Common myeloid progenitor, CD34-positive (primary cell): Measurements from ENCODE around the gene QRICH1.

Experiments
- CTCF ChIA-PET: fragments of 350-600 bp; sonication (Branson Sonifier 250); formaldehyde crosslinking; loops from one replicate; lab custom pipeline; 2021; ENCODE audit warnings: antibody characterized with exemption; lab: Charles Lee
- POLR2A ChIA-PET: fragments of 350-600 bp; sonication (Branson Sonifier 250); formaldehyde crosslinking; loops from one replicate; lab custom pipeline; 2021; ENCODE audit warnings: antibody characterized with exemption; lab: Charles Lee
- DNase-seq, 3 donors: peaks; one replicate each; pipeline versions ENCODE4 v3.0.0 to v3.0.0-alpha.2; 2013
- H3K27ac ChIP-seq, 2 experiments: 1 replicate in 1 of 2; 2 replicates in 1 of 2; pipeline ENCODE4 v1.7.0; 2013; ENCODE audit warnings: inconsistent platforms in 2 of 2, low read length in 2 of 2, mild to moderate bottlenecking in 2 of 2, low read depth in 1 of 2, moderate library complexity in 1 of 2; ENCODE audit not compliant: severe bottlenecking in 2 of 2, insufficient read depth in 1 of 2, poor library complexity in 1 of 2
- H3K27me3 ChIP-seq, 5 experiments: replicated peaks in 2 of 5; 1 replicate in 3 of 5; 2 replicates in 2 of 5; pipeline versions ENCODE4 v1.6.1 to v1.7.0; 2013; ENCODE audit warnings: low read length in 4 of 5, mild to moderate bottlenecking in 2 of 5, moderate library complexity in 2 of 5, inconsistent platforms in 1 of 5; ENCODE audit not compliant: insufficient read depth in 5 of 5, control insufficient read depth in 4 of 5
- H3K36me3 ChIP-seq, 4 experiments: 1 replicate in 2 of 4; 2 replicates in 2 of 4; pipeline versions ENCODE4 v1.6.1 to v1.7.0; 2013; ENCODE audit warnings: low read length in 3 of 4, control low read depth in 1 of 4, mild to moderate bottlenecking in 1 of 4; ENCODE audit not compliant: control insufficient read depth in 4 of 4, insufficient read depth in 4 of 4
- H3K4me1 ChIP-seq, 4 experiments: 1 replicate in 3 of 4; 2 replicates in 1 of 4; pipeline versions ENCODE4 v1.6.1 to v1.7.1; 2013; ENCODE audit warnings: low read length in 3 of 4, mild to moderate bottlenecking in 3 of 4, control low read depth in 1 of 4, inconsistent platforms in 1 of 4, moderate library complexity in 1 of 4; ENCODE audit not compliant: control insufficient read depth in 4 of 4, insufficient read depth in 4 of 4; ENCODE audit errors: control extremely low read depth in 1 of 4
- H3K4me3 ChIP-seq, 7 experiments: 1 replicate in 4 of 7; 2 replicates in 3 of 7; pipeline versions ENCODE4 v1.5.1 to v1.7.0; 2013; ENCODE audit warnings: mild to moderate bottlenecking in 7 of 7, low read length in 6 of 7, moderate library complexity in 6 of 7, inconsistent platforms in 2 of 7, low read depth in 2 of 7, control low read depth in 1 of 7; ENCODE audit not compliant: insufficient read depth in 4 of 7, control insufficient read depth in 1 of 7; ENCODE audit errors: extremely low read depth in 1 of 7
- H3K9me3 ChIP-seq, 5 experiments: 1 replicate in 4 of 5; 2 replicates in 1 of 5; pipeline versions ENCODE4 v1.6.1 to v1.7.1; 2013; ENCODE audit warnings: low read length in 4 of 5, mild to moderate bottlenecking in 2 of 5, inconsistent platforms in 1 of 5, low read depth in 1 of 5, moderate library complexity in 1 of 5; ENCODE audit not compliant: control insufficient read depth in 4 of 5, insufficient read depth in 2 of 5; ENCODE audit errors: control extremely low read depth in 1 of 5
- WGBS: methylation state at CpG from one replicate; pipeline ENCODE4 v1.1.5; 2013; ENCODE audit not compliant: insufficient coverage; 5-methylcytosine and 5-hydroxymethylcytosine counted together

QRICH1 gene

GRCh38 chr3:49123687-49124086, 29.8 kb upstream of the QRICH1 start:
- ChIA-PET POLR2A (no interaction called here), CTCF (interaction anchor here (1.2 to 5.1 kb wide), 3 partner anchors 8 to 29 kb away, joined by 4 to 35 read pairs (median 6); partner anchors contain the start of genes LAMB2 and QRICH1)
- no peak for DNase-seq
- Histone ChIP-seq H3K9me3 (no peaks in the 10 kb centered on the region), H3K27ac (no peak overlapping the region), H3K4me3 (no peak overlapping the region), H3K4me1 (peaks cover 2 to 25% (median 21%) of the 10 kb centered on the region in 4 experiments), H3K27me3 (no peaks in the 10 kb centered on the region), H3K36me3 (peaks cover 0 to 31% (median 2%) of the 10 kb centered on the region in 4 experiments)
- WGBS = 98% methylated on average over 17 of the region's 17 CpGs

GRCh38 chr3:49122886-49123545, 29.1 kb upstream of the QRICH1 start:
- Histone ChIP-seq H3K9me3 (no peaks in the 10 kb centered on the region), H3K36me3 (peaks cover 0 to 33% (median 3%) of the 10 kb centered on the region in 4 experiments), H3K27me3 (no peaks in the 10 kb centered on the region), H3K4me3 (no peak overlapping the region), H3K27ac (no peak overlapping the region), H3K4me1 (peaks cover 2 to 26% (median 21%) of the 10 kb centered on the region in 4 experiments)
- DNase-seq = no peak
- POLR2A ChIA-PET = no interaction called here
- 95% methylated on average over 15 of the region's 17 CpGs for WGBS
- CTCF ChIA-PET = interaction anchor here (1.2 to 5.1 kb wide), 3 partner anchors 9 to 29 kb away, joined by 4 to 35 read pairs (median 6); partner anchors contain the start of genes LAMB2 and QRICH1

- no peak for DNase-seq
- WGBS = 95% methylated on average over 7 of the region's 7 CpGs
- peaks cover 3 to 38% (median 8%) of the 10 kb centered on the region in 4 experiments for H3K36me3 ChIP-seq
- H3K27ac ChIP-seq = no peak overlapping the region
- no peak overlapping the region for H3K4me3 ChIP-seq
- CTCF ChIA-PET = interaction anchor here (1.8 to 5.1 kb wide), 2 partner anchors 9 to 28 kb away, joined by 6 to 35 read pairs; partner anchors contain the start of genes LAMB2 and QRICH1
- no peaks in the 10 kb centered on the region for H3K9me3 ChIP-seq
- H3K27me3 ChIP-seq = no peaks in the 10 kb centered on the region
- POLR2A ChIA-PET = no interaction called here
- peaks cover 2 to 26% (median 21%) of the 10 kb centered on the region in 4 experiments for H3K4me1 ChIP-seq
Measured at GRCh38 chr3:49122451-49122850, 28.6 kb upstream of the QRICH1 start.

- whole genome bisulfite sequencing = over 99% methylated on average over 12 of the region's 12 CpGs
- H3K27ac ChIP-seq = peak overlapping the region in 1 of 2 experiments; percentile 94
- peaks cover 6 to 42% (median 13%) of the 10 kb centered on the region in 4 experiments for H3K36me3 ChIP-seq
- CTCF ChIA-PET = interaction anchor here (1.5 to 5.1 kb wide), 3 partner anchors 10 to 35 kb away, joined by 4 to 35 read pairs (median 6); partner anchors contain the start of genes LAMB2 and QRICH1
- no peaks in the 10 kb centered on the region for H3K9me3 ChIP-seq
- no peak overlapping the region for H3K4me3 ChIP-seq
- no peak for DNase-seq
- H3K4me1 ChIP-seq = peaks cover 2 to 26% (median 21%) of the 10 kb centered on the region in 4 experiments
- H3K27me3 ChIP-seq = no peaks in the 10 kb centered on the region
- POLR2A ChIA-PET = no interaction called here
Measured at GRCh38 chr3:49122022-49122421, 28.2 kb upstream of the QRICH1 start.

- Histone ChIP-seq H3K36me3 (peaks cover 9 to 50% (median 20%) of the 10 kb centered on the region in 4 experiments), H3K27ac (peak overlapping the region; percentile 60 to 94), H3K4me1 (peaks cover 2 to 26% (median 21%) of the 10 kb centered on the region in 4 experiments), H3K27me3 (no peaks in the 10 kb centered on the region), H3K9me3 (no peaks in the 10 kb centered on the region), H3K4me3 (peak overlapping the region in 6 of 7 experiments; percentile 54 to 90 (median 88))
- DNase-seq = no peak
- CTCF ChIA-PET = interaction anchor here (0.9 to 5.1 kb wide), 8 partner anchors 11 to 50 kb away, joined by 3 to 35 read pairs (median 4); partner anchors contain the start of genes KLHDC8B, LAMB2 and QRICH1
- WGBS = 89% methylated on average over 17 of the region's 17 CpGs
- POLR2A ChIA-PET = interaction anchor here (0.8 to 1.6 kb wide), 4 partner anchors 11 to 202 kb away, joined by 3 to 8 read pairs (median 6); partner anchors contain the start of genes ARIH2 and QRICH1
Measured at GRCh38 chr3:49121132-49121736, 27.4 kb upstream of the QRICH1 start.

- peaks cover 9 to 57% (median 26%) of the 10 kb centered on the region in 4 experiments for H3K36me3 ChIP-seq
- no peaks in the 10 kb centered on the region for H3K27me3 ChIP-seq
- WGBS = under 1% methylated on average over 67 of the region's 70 CpGs
- ChIA-PET CTCF (interaction anchor here (0.9 to 5.1 kb wide), 9 partner anchors 11 to 51 kb away, joined by 3 to 35 read pairs (median 4); partner anchors contain the start of genes KLHDC8B, LAMB2, QARS1 and QRICH1), POLR2A (interaction anchor here (0.8 to 1.6 kb wide), 4 partner anchors 12 to 202 kb away, joined by 3 to 8 read pairs (median 6); partner anchors contain the start of genes ARIH2 and QRICH1)
- H3K27ac ChIP-seq = peak within 1 kb of the TSS; percentile 76 to 94
- H3K4me3 ChIP-seq = peak within 1 kb of the TSS; percentile 54 to 90 (median 88)
- H3K9me3 ChIP-seq = no peaks in the 10 kb centered on the region
- peak; percentile 97 for DNase-seq
- H3K4me1 ChIP-seq = peaks cover 2 to 26% (median 21%) of the 10 kb centered on the region in 4 experiments
Measured at GRCh38 chr3:49120438-49121131, 26.7 kb upstream of the QRICH1 start, which contains the start of gene USP19. Gene USP19, minus strand, starts transcription at chr3:49120823. Its CDS starts 1,678 bp downstream, at chr3:49119145.
